Activated CD8-positive, alpha-beta memory T cell treated with anti-CD3 and anti-CD28 coated beads for 24 hours (primary cell): ENCODE measurements around the gene CYTH4.
"Not testable (repeated sequence)": the region's sequence is repeated elsewhere in the genome, so short reads cannot be mapped to it uniquely, and the experiment has no call there.

ENCODE experiments used
- DNase-seq: peaks from one replicate; pipeline ENCODE4 v3.0.0-alpha.2; 2020

The CYTH4 gene

GRCh38 chr22:37312549-37313183 is 30.4 kb downstream of the CYTH4 start:
- DNase-seq: no peak

- no peak for DNase-seq
Measured at GRCh38 chr22:37313376-37314314, 31.3 kb downstream of the CYTH4 start.

GRCh38 chr22:37314315-37315074 is 32.2 kb downstream of the CYTH4 start:
- DNase-seq: peak; percentile 74

GRCh38 chr22:37316405-37316804 is 34.1 kb downstream of the CYTH4 start:
- DNase-seq: no peak

GRCh38 chr22:37316875-37317371 is 34.6 kb downstream of the CYTH4 start:
- DNase-seq: peak; percentile 88

GRCh38 chr22:37317698-37318210 is 35.4 kb downstream of the CYTH4 start:
- no peak for DNase-seq

- no peak for DNase-seq
Measured at GRCh38 chr22:37318364-37319109, 36.2 kb downstream of the CYTH4 start.

- no peak for DNase-seq
Measured at GRCh38 chr22:37319469-37319868, 37.2 kb downstream of the CYTH4 start.

- DNase-seq: no peak
Measured at GRCh38 chr22:37320726-37321677, 38.7 kb downstream of the CYTH4 start.

- no peak for DNase-seq
Measured at GRCh38 chr22:37324340-37325038, 42.2 kb downstream of the CYTH4 start.

- DNase-seq: no peak
Measured at GRCh38 chr22:37325039-37325395, 42.7 kb downstream of the CYTH4 start.

GRCh38 chr22:37326726-37327125 is 44.4 kb downstream of the CYTH4 start:
- DNase-seq: no peak

- no peak for DNase-seq
Measured at GRCh38 chr22:37328017-37328416, 45.7 kb downstream of the CYTH4 start.

GRCh38 chr22:37328538-37329237 is 46.4 kb downstream of the CYTH4 start:
- DNase-seq: not testable (repeated sequence)

- DNase-seq: no peak
Measured at GRCh38 chr22:37329238-37330140, 47.2 kb downstream of the CYTH4 start.

- no peak for DNase-seq
Measured at GRCh38 chr22:37330200-37331033, 48.1 kb downstream of the CYTH4 start.

GRCh38 chr22:37331034-37331428 is 48.7 kb downstream of the CYTH4 start:
- DNase-seq: no peak
